ENCODE measurements around the gene IL1RL2.

Gene IL1RL2

DNA sequence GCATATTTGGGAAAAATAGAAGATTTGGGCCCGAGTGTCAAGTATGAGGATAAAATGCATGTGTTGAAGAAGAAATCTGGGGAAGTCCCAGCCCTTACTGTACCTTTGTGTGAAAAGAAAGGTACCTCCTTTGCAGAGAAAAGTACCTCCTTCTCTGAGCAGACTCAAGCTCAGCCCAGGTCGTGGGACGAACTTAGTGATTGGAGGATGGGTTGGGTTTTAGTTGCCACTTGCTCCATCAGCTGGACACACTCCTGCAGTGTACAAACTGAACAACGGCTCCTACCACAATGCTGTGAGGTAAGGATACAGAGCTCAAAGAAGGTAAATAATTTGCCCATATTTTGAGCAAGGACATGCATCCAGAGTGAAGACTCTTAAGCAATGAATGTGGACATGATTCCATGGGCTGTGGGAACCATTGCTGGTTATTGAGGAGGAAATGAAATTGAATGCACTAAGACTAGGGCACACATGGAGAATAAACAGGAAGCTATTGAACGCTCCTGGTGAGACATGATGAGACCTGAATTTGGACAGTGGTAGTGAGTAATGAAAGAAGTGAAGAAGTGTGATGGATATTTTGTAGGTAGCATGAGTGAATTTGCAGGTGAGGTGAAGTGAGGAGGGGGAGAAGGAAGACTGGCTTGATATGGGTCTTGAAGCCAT is 74.8 kb downstream of the IL1RL2 start:
- no peak for DNase-seq (ENCODE audit: low read depth)
- TF ChIP-seq, protein P1, sequence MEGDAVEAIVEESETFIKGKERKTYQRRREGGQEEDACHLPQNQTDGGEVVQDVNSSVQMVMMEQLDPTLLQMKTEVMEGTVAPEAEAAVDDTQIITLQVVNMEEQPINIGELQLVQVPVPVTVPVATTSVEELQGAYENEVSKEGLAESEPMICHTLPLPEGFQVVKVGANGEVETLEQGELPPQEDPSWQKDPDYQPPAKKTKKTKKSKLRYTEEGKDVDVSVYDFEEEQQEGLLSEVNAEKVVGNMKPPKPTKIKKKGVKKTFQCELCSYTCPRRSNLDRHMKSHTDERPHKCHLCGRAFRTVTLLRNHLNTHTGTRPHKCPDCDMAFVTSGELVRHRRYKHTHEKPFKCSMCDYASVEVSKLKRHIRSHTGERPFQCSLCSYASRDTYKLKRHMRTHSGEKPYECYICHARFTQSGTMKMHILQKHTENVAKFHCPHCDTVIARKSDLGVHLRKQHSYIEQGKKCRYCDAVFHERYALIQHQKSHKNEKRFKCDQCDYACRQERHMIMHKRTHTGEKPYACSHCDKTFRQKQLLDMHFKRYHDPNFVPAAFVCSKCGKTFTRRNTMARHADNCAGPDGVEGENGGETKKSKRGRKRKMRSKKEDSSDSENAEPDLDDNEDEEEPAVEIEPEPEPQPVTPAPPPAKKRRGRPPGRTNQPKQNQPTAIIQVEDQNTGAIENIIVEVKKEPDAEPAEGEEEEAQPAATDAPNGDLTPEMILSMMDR (IDR thresholded peaks at IDR 0.05; ENCODE audit: insufficient read depth, low read depth, low read length, missing control alignments) = no peak
- H3K4me3 ChIP-seq (ENCODE audit: low read depth, low read length) = no peak overlapping the region

DNA sequence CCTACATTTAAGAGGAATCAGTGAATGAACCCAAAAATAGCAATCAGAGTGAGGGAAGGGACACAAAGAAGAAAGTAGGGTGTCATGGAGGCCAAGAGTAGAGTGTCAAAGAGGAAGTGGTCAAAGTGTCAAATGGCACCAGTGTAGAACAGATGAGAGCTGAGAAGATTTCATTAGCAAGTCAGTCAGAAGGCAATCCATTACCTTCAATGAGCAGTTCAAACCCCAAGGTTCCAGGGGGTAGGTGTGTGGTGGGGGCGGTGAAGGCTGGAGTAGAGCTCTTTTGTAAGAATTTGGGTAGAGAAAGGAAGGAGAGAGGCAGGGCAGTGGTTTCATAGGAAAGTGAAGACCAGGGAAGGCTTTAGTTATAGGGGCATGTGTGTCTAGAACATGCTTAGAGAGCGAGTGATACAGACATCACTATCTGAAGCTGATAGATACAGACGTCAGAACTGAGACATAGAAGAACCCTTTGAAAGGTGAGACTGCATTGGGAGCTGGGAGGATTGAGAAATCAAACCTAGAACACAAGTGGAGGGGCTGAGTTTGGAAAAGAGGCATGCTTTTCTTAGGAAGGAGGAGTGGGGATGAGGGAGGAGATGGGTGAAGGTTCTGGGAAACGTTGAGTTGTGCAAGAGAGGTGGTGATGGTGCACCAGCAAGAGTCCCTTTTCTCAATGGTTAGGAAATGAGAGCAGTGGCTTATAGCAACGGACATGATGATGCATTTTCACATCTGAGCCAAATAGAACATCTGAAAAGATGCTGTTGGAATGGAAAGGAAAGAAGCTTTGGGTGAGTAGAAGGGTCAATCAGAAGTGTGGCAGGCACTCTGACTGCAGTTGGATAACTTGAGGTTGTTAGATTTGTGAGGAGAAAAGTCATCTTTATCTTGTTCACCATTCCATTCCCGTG is 75.7 kb downstream of the IL1RL2 start:
- no peak for DNase-seq (ENCODE audit: low read depth)
- TF ChIP-seq, protein P1 (IDR thresholded peaks at IDR 0.05; ENCODE audit: insufficient read depth, low read depth, low read length, missing control alignments) = no peak
- no peak overlapping the region for H3K4me3 ChIP-seq (ENCODE audit: low read depth, low read length)

DNA sequence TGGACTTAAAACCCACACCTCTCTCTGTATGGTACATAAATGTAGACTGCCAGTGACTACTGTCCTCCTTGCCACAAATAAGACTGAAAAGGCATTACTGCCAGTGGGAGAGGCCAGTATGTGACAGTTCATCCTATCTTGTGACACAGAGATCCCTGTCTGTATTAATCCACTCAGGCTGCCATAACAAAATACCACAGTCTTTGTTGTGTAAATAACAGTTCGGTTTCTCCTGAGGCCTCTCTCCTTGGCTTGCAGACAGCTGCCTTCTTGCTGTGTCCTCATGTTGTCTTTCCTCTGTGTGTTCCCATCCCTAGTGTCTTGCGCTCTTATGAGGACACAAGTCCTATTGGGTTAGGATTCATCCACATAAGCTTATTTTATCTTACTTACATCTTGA is 78.1 kb downstream of the IL1RL2 start:
- TF ChIP-seq, protein P1 (IDR thresholded peaks at IDR 0.05; ENCODE audit: insufficient read depth, low read depth, low read length, missing control alignments) = no peak
- DNase-seq (ENCODE audit: low read depth) = no peak
- no peak overlapping the region for H3K4me3 ChIP-seq (ENCODE audit: low read depth, low read length)

DNA sequence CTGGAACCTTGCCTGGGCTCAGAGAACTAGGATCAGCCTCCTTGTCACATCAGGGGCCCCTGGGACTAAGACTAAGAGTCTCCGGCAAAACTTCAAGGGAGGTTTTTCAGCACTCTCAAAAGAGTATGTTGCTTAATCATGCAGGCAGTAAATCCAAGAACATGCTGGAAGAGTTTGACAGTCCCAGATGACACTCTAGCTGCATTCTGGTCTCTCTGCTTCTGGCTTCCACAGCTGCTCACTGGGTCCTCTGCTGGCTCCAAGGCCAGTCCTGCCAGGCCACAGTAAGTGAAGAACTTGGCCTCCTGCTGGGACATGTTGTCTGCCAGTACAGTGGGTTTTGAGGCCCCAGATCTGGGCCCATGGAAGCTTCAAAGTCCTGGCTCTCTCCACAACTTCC is 79.4 kb downstream of the IL1RL2 start:
- TF ChIP-seq, protein P1 (IDR thresholded peaks at IDR 0.05; ENCODE audit: insufficient read depth, low read depth, low read length, missing control alignments) = no peak
- no peak overlapping the region for H3K4me3 ChIP-seq (ENCODE audit: low read depth, low read length)
- no peak for DNase-seq (ENCODE audit: low read depth)

DNA sequence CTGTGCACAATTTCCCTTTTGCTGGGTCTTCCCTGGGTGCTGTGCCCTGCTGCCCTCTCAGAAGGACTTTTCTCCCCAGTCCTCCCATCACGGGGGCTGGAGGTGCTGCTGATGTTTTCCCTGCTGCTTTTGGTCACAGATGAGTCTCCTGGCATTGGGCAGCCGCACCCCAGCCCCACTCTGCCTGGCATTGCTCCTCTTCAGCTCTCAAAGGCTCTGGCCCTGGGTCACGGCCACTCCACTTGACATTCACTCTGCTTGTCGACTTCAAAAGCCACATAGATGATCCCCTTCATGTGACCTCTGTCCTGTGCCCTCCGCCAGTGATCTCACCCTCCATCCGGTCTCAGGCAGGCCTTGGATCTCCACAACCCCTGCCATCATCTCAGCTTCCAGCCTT is 81.0 kb downstream of the IL1RL2 start:
- TF ChIP-seq, protein P1 (IDR thresholded peaks at IDR 0.05; ENCODE audit: insufficient read depth, low read depth, low read length, missing control alignments) = no peak
- H3K4me3 ChIP-seq (ENCODE audit: low read depth, low read length) = no peak overlapping the region
- DNase-seq (ENCODE audit: low read depth) = no peak

DNA sequence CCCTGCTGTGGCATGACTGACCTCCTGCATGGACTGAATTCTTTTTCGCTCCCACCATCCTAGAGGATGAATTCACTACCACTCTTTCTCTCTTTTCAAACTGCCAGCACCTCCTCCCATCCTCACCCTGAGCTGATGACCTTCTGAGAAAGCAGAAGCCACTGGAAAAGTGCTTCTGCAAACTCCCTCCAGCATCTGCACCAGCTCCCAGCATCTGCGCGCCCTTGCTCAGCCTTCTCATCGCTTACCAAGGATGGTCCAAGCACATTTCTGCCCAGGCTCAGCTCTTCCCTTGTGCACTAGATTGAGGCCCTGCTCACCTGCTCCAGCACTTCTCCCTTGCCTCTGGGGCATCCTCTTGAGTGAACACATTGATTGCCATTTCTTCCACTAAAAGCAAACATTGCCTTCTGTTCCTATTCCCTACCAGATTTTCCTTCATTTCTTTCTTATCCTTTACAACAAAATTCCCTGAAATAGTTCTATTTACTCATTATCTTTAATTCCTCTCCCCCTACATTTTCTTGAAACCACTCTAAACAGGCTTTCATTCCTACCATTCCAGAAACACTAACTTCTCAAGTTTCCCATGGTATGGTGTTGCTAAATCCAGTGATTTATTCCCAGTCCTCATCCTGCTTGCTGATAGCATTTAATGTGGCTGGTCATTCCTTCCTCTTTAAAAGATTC is 81.8 kb downstream of the IL1RL2 start:
- DNase-seq (ENCODE audit: low read depth) = no peak
- TF ChIP-seq, protein P1 (IDR thresholded peaks at IDR 0.05; ENCODE audit: insufficient read depth, low read depth, low read length, missing control alignments) = no peak

More for the DNA sequence above, 81.8 kb downstream of the IL1RL2 start:
- no peak overlapping the region for H3K4me3 ChIP-seq (ENCODE audit: low read depth, low read length)

Measured in GM12865 (cell line).